HG03097 (cell line): ENCODE results near the gene CDC42BPB.

ENCODE experiments used
- ATAC-seq: cut with Tn5 transposase; IDR thresholded peaks from one replicate; pipeline ENCODE4 v1.9.1; 2021; ENCODE audit not compliant: unreplicated experiment, low FRiP score

The CDC42BPB gene

DNA sequence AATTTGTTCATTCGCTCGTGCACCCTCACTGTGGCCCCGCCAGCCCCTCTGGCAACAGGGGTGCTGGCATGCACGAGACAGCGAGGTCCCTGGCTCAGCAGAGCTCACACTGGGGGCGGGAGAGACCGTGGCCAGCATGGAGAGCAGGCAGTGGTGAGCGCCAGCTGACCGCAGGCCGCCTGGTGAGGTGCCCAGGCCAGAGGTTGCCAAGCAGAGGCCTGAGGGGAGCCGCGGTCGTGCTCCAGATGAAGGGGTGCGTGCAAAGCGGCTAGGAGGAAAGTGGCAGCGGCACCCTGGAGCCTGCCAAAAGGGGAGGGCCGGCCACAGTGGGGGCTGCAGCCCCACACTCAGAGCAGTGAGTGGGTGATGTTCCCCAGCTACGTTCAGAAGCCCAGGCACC lies 56.1 kb downstream of the CDC42BPB start:
- no peak for ATAC-seq

DNA sequence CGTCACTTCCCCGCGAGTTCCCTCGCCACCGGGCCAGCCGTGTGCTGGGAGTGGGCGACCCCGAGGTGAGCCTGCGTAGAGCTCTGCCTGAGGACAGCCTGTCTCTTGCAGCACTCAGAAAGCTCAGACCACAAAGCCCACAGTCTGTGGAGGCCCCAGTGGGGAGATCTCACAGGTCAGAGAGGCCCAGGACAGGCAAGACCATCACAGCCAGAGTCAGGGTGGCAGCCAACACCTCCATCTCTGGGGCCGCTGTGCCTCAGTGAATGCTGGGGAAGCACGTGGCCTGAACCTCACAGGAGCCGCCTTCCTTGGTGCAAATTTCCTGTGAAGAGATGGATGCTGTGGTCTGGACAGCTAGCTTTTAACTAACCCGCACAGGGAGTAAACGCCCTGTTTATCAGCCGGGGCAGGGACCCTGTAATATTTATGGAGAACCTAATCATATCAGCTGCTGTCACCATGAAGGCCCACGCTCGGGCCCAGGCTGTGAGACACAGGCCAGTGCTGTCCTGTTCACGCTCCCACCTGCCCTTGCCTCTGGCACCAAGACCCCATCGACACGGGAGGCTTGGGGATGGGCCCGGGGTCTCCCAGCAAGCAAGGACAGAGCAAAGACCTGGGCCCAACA lies 56.9 kb downstream of the CDC42BPB start:
- no peak for ATAC-seq

DNA sequence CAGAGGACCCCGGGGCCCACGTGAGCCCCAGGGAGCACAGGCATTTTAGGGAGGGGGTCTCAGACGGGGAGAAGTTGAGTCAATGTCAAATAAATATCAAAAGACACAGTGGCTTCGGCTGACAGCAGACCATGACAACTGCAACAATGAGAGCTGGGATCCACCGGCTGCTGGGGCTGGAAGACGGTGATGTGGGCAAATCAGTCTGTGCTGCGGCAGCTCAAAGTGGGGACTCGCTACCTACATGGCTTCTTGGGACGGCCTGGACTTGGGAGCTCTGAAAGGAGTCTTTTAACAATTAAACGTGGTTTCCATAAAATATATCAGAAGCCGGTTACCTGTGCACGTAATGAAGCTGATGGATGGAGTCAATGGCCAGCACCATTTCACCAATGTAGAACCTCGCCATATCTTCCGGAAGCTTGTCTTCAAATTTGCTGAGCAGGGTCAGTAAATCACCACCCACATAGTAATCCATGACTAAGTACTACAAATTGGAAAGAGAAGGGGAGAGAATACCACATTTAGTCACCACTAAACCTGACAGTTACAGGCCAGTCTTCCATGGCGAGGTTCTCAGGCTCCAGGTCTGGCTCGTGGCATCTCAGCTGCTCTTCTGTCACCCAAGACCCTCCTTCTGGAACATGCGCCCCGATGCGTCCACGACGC lies 58.0 kb downstream of the CDC42BPB start:
- ATAC-seq: no peak

DNA sequence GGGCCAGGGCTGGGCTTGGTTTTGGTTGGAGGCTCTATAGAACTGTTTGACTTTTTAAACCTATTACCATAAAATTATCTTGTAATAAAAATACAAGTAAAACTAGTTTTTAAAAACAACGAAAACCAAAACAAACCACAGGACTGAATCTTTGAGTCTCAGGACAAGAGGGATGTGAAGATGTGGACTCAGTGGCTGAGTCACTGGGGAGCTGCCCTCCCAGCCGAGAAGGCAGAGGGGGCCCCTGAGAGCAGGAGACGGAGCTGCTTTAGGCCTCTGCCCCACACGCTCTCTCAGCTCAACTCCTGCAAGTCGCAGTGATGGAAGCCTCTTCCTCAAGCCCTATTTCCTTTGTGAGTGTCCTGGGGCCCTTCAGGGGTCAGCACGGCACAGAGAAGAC lies 59.0 kb downstream of the CDC42BPB start:
- ATAC-seq: no peak

DNA sequence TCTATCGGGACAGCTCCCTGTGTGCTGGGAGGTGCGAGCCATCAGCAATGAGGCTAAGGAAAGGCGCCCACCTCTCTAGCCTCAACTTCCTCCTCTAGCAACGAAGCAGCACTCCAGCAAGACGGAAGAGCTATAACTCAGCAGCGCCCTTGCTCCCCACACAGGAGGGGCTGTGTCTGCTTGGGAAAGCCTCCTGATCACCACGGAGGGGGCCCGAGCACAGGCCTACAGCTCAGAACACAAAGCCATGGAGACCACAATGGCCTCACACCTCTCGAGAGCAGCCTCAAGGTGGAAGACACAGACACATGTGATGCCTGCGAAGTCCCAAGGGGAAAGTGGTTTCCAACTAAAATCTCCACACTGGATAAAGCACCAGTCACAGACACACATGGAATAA lies 60.4 kb downstream of the CDC42BPB start:
- ATAC-seq: no peak

DNA sequence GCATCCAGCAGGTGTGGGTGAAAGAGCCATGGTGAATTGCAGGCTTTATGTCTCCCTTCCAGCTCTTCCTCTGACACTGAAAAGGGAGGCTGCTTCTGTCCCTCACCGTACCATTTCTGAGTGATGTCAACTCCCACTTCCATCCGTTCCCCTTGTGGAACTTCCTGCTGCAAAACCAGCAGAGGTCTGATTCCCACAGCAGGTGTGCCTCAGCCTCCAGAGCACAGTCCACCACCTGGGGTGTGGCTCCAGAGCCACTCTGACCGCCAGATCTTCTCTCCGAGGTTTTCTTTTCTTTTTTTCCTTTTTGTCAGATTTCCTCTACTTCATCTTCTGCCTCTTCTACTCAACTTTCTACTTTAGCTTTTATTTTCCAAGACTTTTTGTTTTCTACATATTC lies 62.7 kb downstream of the CDC42BPB start:
- no peak for ATAC-seq

DNA sequence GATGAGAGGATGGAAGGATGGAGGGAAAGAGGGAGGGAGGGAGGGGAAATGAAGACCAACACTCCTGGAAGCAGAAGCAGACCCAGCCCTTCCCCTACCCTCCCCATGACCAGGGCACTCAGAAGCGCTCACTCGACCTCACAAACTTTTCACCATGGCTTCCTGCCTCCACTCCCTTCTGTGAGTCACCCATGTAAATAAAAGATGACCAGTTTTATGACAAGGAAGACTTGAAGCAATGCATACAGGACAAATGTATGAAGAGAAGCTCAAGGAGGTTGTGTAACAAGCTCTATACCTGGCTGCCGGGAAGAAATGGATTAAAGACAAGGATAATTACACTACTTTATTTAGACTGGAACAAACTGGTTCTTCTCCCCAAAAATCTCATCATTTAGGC lies 63.8 kb downstream of the CDC42BPB start:
- no peak for ATAC-seq

DNA sequence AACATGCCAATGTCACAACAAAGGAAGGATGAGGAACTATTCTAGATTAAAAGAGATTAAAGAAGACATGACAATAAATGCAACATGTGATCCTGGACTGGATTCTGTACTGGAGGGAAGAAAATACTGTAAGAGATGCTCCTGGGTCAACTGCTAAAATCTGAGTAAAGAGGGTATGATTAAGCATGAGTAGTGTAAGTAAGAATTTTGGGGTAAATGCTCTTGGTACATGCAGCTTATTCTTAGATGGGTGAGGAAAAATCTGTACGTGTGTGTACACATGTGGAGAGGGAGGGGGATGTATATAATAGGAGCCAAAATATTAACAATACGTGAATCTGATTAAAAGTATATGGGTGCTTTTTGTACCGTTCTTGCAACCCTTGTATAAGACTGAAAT lies 66.0 kb downstream of the CDC42BPB start:
- no peak for ATAC-seq

DNA sequence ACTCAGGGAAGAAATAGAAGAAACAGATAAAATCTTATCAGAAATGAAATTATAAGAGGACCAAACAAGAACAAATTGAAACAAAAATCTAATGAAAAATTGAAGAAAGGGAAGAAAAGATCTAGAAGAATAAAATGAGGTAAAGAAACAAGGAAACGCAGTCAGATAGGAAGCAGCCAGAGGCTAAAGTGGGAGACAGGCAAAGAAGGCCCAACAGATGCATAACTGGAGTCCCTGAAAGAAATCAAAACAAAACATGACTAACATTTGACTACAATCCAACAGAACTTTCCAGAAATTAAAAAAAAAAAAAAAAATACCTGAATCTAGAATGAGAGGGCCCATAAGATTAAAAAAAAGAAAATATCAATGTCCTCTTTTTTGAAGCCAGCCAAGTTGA lies 69.3 kb downstream of the CDC42BPB start:
- no peak for ATAC-seq

DNA sequence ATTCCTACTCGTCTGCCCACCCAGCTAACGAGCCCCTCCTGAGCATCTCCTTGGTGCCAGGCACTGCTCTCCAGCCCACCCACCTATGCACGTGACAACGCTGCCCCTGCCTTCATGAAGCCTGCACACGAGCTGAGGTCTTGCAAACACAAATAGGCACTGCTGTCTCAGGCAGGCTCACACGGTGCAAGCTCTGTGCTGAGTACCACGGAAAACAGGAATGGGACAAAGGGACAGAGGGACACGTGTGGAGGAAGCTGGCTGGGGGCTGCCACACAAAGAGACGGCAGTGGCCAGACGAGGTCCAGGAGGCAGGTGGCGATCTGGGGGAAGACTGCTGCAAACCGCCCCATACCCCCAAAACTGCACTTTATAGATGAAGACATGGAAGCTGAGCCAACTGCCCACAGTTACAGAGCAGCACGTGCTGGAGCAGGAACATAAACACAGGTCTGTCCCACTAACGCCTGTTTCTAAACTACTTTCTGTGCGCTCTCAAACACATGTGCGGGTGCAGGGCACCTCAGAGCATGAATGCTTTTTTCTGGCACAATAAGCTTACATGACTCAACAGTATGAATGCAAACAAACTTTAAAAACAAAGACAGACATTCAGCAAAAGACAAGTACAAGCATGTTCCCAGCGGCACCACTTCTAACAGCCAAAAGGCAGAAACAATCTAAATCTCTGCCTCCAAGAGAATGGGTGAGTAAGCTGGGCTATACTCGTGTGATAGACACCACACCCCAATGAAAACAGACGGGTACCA lies 70.4 kb downstream of the CDC42BPB start:
- no peak for ATAC-seq

DNA sequence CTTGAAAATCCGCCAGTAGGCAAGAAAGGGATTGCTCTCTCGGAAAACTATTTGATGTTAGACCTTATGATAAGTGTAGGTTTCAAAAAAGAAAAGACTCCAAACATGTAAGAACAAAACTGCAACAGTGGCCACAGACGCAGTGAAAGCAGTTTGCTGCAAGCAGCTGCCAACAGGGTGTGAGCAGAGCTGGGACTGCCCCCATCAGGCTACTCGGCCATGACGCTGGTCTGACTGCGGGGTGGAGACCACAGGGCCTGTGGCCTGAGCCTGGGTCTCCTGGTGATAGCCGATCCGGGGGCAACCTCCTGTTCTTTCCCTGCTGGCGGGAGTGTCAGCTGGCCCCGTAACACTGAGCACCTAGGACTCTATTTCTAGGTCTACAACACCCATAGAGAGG lies 71.7 kb downstream of the CDC42BPB start:
- ATAC-seq: no peak

DNA sequence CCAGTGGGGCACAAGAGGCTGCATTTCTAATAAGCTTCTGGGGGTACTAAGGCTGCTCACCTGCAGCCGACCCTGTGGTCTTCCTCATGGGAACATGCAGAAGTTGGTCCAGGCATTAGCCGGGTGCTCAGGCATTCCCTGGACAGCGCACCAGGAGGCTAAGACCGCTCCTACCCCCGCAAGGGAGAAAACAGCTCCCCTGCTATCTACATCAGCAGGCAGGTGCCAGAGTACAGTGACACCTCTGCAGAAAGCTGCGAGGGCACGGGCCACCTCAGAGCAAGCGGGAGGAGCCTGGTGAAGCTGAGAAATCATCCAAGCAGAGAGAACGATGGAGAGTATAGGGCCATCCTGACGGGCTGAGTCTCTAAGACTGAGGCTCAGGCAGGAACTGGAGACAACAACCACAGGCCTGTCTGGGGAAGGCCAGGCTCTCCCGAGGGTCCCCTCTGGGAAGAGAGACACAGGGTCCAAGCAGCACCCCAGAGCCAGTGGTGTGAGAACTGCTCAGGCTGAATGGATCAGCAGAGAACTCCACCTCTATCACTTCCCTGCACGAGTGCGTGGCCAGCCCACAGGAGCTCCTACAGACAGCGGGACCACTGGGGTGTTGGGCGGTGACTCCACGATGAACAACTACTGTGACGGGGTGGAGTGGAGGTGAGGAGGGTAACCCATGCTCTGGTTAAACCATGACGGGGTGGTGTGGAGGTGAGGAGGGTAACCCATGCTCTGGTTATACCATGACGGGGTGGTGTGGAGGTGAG lies 72.8 kb downstream of the CDC42BPB start:
- ATAC-seq: no peak

DNA sequence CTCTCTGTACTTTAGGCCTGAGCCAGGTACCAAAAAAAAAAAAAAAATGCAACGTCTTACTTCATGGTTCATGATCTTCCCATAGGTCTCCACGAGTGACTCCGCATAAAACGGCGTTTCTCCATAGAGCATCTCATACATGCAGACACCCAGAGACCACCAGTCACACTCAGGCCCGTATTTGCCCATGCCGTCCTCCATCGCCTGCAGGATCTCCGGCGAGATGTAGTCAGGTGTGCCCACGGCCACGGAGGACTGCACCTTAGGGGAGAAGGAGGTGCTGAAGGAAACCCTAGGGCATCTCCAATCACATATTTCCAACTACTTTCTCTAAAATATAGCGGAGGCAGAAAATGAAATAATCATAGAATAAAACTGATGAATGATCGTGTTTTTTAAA lies 73.9 kb downstream of the CDC42BPB start:
- ATAC-seq: no peak

DNA sequence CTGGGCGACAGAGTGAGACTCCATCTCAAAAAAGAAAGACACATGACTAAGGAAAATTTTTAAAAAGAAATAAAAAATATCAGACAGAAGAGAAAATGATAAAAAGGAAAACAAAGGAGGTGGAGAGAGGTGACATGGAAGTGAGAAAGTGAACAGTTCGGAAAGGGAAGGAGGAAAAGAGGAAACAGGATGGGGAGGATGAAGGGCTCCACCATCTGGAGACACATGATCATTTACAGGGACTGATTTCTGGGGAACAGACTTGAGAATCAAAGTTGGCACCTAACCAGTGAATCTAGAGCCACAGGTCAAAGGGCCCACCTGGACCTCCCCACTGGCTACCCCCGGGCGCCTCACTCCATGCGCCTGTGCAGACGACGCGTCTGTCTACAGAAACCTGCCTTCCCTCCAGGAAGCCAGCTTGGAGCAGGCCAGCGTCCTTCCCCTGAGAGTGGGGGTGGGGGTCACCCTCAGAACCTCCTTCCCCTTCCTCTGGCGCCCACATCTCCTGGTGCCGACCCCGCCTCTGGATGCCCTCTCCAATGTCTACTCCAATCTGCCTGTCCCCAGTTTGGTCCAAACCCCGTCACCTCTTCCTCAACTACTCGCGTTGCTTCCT lies 74.4 kb downstream of the CDC42BPB start:
- no peak for ATAC-seq

DNA sequence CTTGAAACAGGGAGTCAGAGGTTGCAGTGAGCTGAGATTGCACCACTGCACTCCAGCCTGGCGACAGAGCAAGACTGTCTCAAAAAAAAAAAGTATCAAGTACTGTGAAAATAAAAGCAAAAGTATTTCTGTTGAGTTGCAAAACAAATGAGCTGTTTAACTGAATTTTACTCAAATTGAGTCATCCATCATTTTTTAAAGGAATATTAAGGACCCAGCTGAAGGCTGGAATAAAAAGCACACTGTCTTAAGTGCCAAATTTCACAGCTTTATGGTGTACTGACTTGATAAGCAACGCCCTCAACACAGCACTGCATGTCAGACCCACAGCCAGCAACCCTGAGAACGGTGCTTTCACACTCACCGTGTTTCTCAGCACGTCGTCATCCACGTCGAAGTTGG lies 76.9 kb downstream of the CDC42BPB start:
- ATAC-seq: no peak

DNA sequence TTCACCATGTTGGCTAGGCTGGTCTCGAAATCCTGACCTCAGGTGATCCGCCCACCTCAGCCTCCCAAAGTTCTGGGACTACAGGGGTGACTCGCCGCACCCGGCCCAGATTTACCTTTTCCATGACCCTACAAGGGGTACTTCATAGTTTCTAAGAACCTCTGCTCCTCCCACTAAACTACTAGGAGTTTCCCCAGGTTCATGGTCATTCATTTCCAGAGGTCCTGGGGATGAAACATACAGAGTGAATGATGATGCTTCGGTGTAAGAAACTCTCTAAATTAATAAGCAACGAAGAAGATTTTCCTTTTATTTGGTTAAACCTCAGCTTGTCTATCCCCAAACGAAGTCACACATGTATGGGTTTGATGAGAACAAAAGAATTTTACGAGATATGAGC lies 77.9 kb downstream of the CDC42BPB start:
- ATAC-seq: no peak

DNA sequence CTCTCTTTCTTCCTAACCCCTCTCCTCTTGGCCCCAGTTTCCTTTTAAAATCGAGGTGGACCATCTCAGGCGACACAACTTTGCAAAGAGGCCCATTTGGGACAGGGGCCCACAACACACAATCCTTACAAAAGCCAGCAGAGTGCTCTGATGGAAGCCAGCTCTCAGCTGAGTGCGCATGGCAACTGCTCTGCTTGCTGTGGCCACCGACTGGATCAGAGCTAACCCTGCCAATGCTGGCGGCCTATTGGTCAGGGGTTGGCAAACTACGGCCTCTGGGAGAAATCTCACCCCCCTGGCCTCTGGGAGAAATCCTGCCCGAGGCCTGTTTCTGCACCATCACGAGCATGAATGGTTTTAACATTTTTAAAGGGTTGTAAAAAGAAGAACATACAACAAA lies 79.9 kb downstream of the CDC42BPB start:
- ATAC-seq: no peak

DNA sequence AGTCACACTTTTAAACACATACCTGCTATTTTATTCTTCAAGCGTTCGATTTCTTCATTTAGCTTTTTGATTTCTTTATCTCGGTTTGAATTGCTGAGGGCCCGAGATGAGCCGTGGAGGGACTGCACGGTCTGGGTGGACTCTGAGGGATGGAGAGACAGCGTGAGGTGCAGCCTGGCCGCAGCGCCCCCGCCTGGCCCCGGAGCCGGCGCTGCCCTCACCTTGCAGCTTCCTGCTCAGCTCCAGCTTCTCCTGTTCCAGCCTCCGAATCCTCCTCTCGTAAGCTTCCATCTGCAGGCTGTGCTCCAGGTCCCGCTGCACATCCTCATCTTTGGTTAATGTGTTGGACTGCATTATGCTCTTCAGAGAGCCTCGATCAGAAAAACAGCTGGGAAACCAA lies 81.7 kb downstream of the CDC42BPB start:
- ATAC-seq: no peak

DNA sequence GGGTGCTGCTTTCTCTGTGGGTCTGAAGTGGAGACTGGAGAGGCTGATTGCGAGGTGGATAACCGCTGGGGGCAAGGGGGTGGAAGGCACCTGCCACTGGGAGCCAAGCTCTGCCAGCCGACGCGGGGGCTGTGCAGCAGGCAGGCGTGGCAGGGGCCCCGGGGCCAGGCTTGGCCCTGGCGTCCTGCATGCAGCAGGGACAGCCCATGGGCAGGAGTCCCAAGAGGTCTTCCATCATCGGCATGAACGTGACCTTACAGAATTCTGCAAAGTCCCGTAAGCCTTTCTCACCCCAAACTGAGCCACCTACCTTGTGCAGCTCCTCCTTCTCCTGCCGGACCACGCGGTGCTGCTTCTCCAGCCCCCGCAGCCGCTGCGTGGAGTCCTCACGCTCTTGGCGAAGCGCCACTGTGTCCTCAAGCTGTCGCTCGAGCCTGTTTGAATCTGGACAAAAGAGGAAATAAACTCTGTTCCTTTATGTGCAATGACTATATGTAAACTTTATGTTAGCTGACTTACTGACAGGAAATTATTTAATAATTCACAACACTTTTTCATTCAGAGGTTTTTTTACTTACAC lies 83.6 kb downstream of the CDC42BPB start:
- ATAC-seq: no peak

DNA sequence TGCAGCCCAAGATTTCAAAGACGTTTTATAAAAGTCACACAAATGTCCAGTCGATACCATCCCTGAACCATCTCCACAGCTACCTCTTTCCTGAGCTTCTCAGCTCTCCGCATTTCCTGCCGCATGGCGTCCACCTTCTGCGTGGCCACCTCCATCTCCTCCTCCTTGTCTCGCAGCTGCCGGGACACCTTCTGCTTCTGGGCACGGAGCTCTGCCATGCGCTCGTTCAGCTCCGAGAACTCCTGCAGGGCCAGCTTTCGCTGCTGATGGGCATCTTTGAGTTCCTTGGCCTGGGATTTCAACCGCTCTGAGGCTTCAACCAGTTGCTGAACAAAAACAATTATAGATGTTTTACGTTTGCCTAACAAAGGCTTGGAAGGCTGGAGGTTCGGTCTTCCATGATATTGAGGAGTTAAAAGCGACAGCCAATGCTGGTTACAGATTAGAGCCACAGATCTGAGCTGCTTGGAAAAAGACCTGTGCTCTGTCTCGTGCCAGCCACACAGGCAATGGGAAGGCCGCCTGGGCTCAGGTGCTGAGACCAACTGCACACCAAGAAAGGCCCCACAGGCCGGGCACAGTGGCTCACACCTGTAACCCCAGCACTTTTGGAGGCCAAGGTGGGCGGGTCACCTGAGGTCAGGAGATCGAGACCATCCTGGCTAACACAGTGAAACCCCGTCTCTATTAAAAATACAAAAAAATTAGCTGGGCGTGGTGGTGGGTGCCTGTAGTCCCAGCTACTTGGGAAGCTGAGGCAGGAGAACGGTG lies 85.3 kb downstream of the CDC42BPB start:
- no peak for ATAC-seq
